Esophagus muscularis mucosa (tissue), 4 donors: ENCODE results near the gene TP53BP1. TPM values are rescaled to one million over a fixed set of nuclear protein-coding genes. Genes with fewer than 3 reads are reported as not detected.
A peak's percentile ranks its signal among the peaks of the same experiment; 100 is the strongest.

Experiments
- DNase-seq: peaks from one replicate; pipeline ENCODE4 v3.0.0-alpha.2; 2017; ENCODE audit errors: extremely low spot score
- H3K27ac ChIP-seq, 4 donors: fragments of 200-600 bp; sonication (generic); replicated peaks in 1 of 4; 1 replicate in 3 of 4; 2 replicates in 1 of 4; pipeline ENCODE4 v1.5.1; 2016 to 2019; ENCODE audit warnings: mild to moderate bottlenecking in 1 of 4
- H3K27me3 ChIP-seq, 4 donors: fragments of 200-600 bp; sonication (generic); one replicate each; pipeline versions ENCODE4 v1.5.1 to v1.6.0; 2016 to 2019
- H3K36me3 ChIP-seq, 4 donors: fragments of 200-600 bp; sonication (generic); one replicate each; pipeline ENCODE4 v1.5.1; 2016 to 2019
- H3K4me1 ChIP-seq, 4 donors: fragments of 200-600 bp; sonication (generic); one replicate each; pipeline ENCODE4 v1.5.1; 2016 to 2019
- H3K4me3 ChIP-seq, 4 donors: fragments of 200-600 bp; sonication (generic); 1 replicate in 2 of 4; 2 replicates in 2 of 4; pipeline ENCODE4 v1.5.1; 2016 to 2019; ENCODE audit warnings: mild to moderate bottlenecking in 4 of 4, moderate library complexity in 1 of 4
- H3K9me3 ChIP-seq, 4 donors: fragments of 200-600 bp; sonication (generic); 1 replicate in 3 of 4; 2 replicates in 1 of 4; pipeline ENCODE4 v1.5.1; 2016 to 2019
- CTCF ChIP-seq, 3 experiments: fragments of 200-600 bp in 2 of 3; fragments of 450-650 bp in 1 of 3; sonication (generic) in 2 of 3; IDR thresholded peaks; one replicate each; pipeline ENCODE4 v1.5.1; 2017 to 2019; ENCODE audit warnings: antibody characterized with exemption in 3 of 3, mild to moderate bottlenecking in 2 of 3, moderate library complexity in 1 of 3
- EP300 ChIP-seq: sonication (generic); formaldehyde crosslinking; IDR thresholded peaks from one replicate; pipeline ENCODE4 v1.6.1; 2017; ENCODE audit warnings: antibody characterized with exemption
- POLR2A ChIP-seq: fragments of 450-650 bp; IDR thresholded peaks from one replicate; pipeline ENCODE4 v1.6.1; 2017; ENCODE audit warnings: antibody characterized with exemption, moderate library complexity, mild to moderate bottlenecking, low read depth
- POLR2AphosphoS5 ChIP-seq, 2 donors: sonication (generic); formaldehyde crosslinking; IDR thresholded peaks; one replicate each; pipeline ENCODE4 v1.6.1; 2017; ENCODE audit warnings: antibody characterized with exemption in 2 of 2
- WGBS: methylation state at CpG from one replicate; pipeline ENCODE4 v1.1.5; 2018; 5-methylcytosine and 5-hydroxymethylcytosine counted together
- intact Hi-C: fragments of 100-400 bp; cut with DNase I; formaldehyde crosslinking; loops from one replicate; pipeline ENCODE4 v1.15.1; 2023
- total RNA-seq, 4 donors: library from RNA; depleted of rRNA; stranded (reverse); fragments of >200 nt; gene quantifications; one replicate each; pipeline versions ENCODE4 v1.1.0 to v1.2.1, GENCODE V29; 2016

The TP53BP1 gene
- total RNA-seq, 4 donors from 2014 or later, result 24.7 to 29.9 (median 27.0) TPM

- intact Hi-C loops, result no loop called here
- no peaks in the 10 kb centered on the region for H3K36me3 ChIP-seq
- peaks cover 42 to 55% (median 45%) of the 10 kb centered on the region in 4 donors for H3K4me1 ChIP-seq
- DNase-seq, result no peak
- no peaks in the 10 kb centered on the region for H3K27me3 ChIP-seq
- H3K9me3 ChIP-seq, result no peaks in the 10 kb centered on the region
- peak in 2 of 3 experiments; percentile 15 to 18 for TF ChIP-seq CTCF (IDR thresholded peaks at IDR 0.05)
- TF ChIP-seq POLR2A, result no peak
- peak overlapping the region; percentile 62 to 77 (median 72) for H3K4me3 ChIP-seq
- 17% methylated on average over 26 of the region's 39 CpGs for WGBS
- H3K27ac ChIP-seq, result peak overlapping the region; percentile 75 to 89 (median 81)
These were observed 18.3 kb upstream of the TP53BP1 start for GRCh38 chr15:43511012-43511885.

- WGBS, result under 1% methylated on average over 20 of the region's 41 CpGs
- Histone ChIP-seq H3K36me3 (no peaks in the 10 kb centered on the region), H3K9me3 (no peaks in the 10 kb centered on the region), H3K27me3 (no peaks in the 10 kb centered on the region), H3K27ac (peak overlapping the region; percentile 75 to 89 (median 81)), H3K4me3 (peak overlapping the region; percentile 62 to 77 (median 72)), H3K4me1 (peaks cover 33 to 47% (median 37%) of the 10 kb centered on the region in 4 donors)
- intact Hi-C loops, result no loop called here
- DNase-seq, result peak; percentile 99
- TF ChIP-seq POLR2AphosphoS5 (IDR thresholded peaks at IDR 0.05) (peak; percentile 86 to 88), POLR2A (peak; percentile 64), EP300 (no peak), CTCF (IDR thresholded peaks at IDR 0.05) (peak; percentile 25 to 41 (median 26))
These were observed 17.4 kb upstream of the TP53BP1 start for GRCh38 chr15:43510200-43511011.

- Histone ChIP-seq H3K4me3 (peak overlapping the region; percentile 62 to 77 (median 72)), H3K9me3 (no peaks in the 10 kb centered on the region), H3K27me3 (no peaks in the 10 kb centered on the region), H3K4me1 (peaks cover 29 to 41% (median 35%) of the 10 kb centered on the region in 4 donors), H3K27ac (peak overlapping the region; percentile 75 to 89 (median 81)), H3K36me3 (no peaks in the 10 kb centered on the region)
- WGBS, result 38% methylated on average over 8 of the region's 8 CpGs
- no peak for DNase-seq
- intact Hi-C loops, result no loop called here
- TF ChIP-seq POLR2AphosphoS5 (IDR thresholded peaks at IDR 0.05), result no peak
- no peak for TF ChIP-seq EP300
- no peak for TF ChIP-seq POLR2A
- no peak for TF ChIP-seq CTCF (IDR thresholded peaks at IDR 0.05)
These were observed 16.8 kb upstream of the TP53BP1 start for GRCh38 chr15:43509660-43510199.

GRCh38 chr15:43508991-43509659, 16.2 kb upstream of the TP53BP1 start:
- Histone ChIP-seq H3K27me3 (no peaks in the 10 kb centered on the region), H3K4me1 (peaks cover 24 to 37% (median 34%) of the 10 kb centered on the region in 4 donors), H3K27ac (peak overlapping the region; percentile 75 to 89 (median 81)), H3K4me3 (peak overlapping the region; percentile 62 to 77 (median 72)), H3K36me3 (no peaks in the 10 kb centered on the region), H3K9me3 (no peaks in the 10 kb centered on the region)
- TF ChIP-seq EP300 (no peak), CTCF (IDR thresholded peaks at IDR 0.05) (no peak), POLR2A (no peak), POLR2AphosphoS5 (IDR thresholded peaks at IDR 0.05) (peak in 1 of 2 donors; percentile 6)
- intact Hi-C loops, result no loop called here
- 42% methylated on average over 9 of the region's 9 CpGs for WGBS
- DNase-seq, result no peak
